HCT116 (cell line): Measurements from ENCODE around the gene RPLP2.

Source experiments
- ATF3 ChIP-seq: IDR thresholded peaks from 2 replicates; pipeline ENCODE4 v1.6.1; 2012
- EGR1 ChIP-seq: IDR thresholded peaks from 2 replicates; pipeline ENCODE4 v1.6.1; 2012; ENCODE audit warnings: low read depth
- ELF1 ChIP-seq: IDR thresholded peaks from 2 replicates; pipeline ENCODE4 v1.6.1; 2012; ENCODE audit warnings: low read depth, borderline replicate concordance
- EZH2 ChIP-seq: fragments of 200-600 bp; sonication (generic); IDR thresholded peaks from 2 replicates; pipeline ENCODE4 v1.6.1; 2017; ENCODE audit warnings: antibody characterized with exemption, mixed run types
- POLR2A ChIP-seq: IDR thresholded peaks from 2 replicates; pipeline ENCODE4 v1.7.0; 2011; ENCODE audit warnings: borderline replicate concordance; ENCODE audit not compliant: insufficient read depth, insufficient read length; ENCODE audit errors: extremely low read depth
- POLR2AphosphoS5 ChIP-seq: IDR thresholded peaks from 2 replicates; pipeline ENCODE4 v1.6.1; 2011; ENCODE audit warnings: mild to moderate bottlenecking, low read depth, low read length, moderate library complexity
- SP1 ChIP-seq: IDR thresholded peaks from 2 replicates; pipeline ENCODE4 v1.6.1; 2012; ENCODE audit warnings: low read depth
- SRF ChIP-seq: IDR thresholded peaks from 2 replicates; pipeline ENCODE4 v1.6.1; 2012; ENCODE audit warnings: low read depth
- TCF7L2 ChIP-seq: IDR thresholded peaks from 2 replicates; pipeline ENCODE4 v1.7.0; 2011; ENCODE audit warnings: borderline replicate concordance, inconsistent platforms; ENCODE audit not compliant: insufficient read depth, insufficient read length; ENCODE audit errors: extremely low read depth
- ZFX ChIP-seq: fragments of 450-650 bp; IDR thresholded peaks from 2 replicates; pipeline ENCODE4 v1.6.1; 2017
- TF ChIP-seq, protein P1 (sequence below), 3 experiments: fragments of 200-600 bp in 1 of 3; sonication (generic) in 1 of 3; IDR thresholded peaks in 2 of 3; conservative IDR thresholded peaks in 1 of 3; 2 replicates each; pipeline ENCODE4 v1.5.1; 2012 to 2017; ENCODE audit warnings: low read depth in 2 of 3, low read length in 2 of 3, antibody characterized with exemption in 1 of 3, borderline replicate concordance in 1 of 3, control low read depth in 1 of 3, mild to moderate bottlenecking in 1 of 3, mixed read lengths in 1 of 3, mixed run types in 1 of 3, moderate library complexity in 1 of 3; ENCODE audit not compliant: insufficient read depth in 1 of 3
- TF ChIP-seq, protein P2 (sequence below): IDR thresholded peaks from 2 replicates; pipeline ENCODE4 v1.6.1; 2012; ENCODE audit warnings: low read depth
- TF ChIP-seq, protein P3 (sequence below): IDR thresholded peaks from 2 replicates; pipeline ENCODE4 v1.6.1; 2012

- TF ChIP-seq, protein P1, sequence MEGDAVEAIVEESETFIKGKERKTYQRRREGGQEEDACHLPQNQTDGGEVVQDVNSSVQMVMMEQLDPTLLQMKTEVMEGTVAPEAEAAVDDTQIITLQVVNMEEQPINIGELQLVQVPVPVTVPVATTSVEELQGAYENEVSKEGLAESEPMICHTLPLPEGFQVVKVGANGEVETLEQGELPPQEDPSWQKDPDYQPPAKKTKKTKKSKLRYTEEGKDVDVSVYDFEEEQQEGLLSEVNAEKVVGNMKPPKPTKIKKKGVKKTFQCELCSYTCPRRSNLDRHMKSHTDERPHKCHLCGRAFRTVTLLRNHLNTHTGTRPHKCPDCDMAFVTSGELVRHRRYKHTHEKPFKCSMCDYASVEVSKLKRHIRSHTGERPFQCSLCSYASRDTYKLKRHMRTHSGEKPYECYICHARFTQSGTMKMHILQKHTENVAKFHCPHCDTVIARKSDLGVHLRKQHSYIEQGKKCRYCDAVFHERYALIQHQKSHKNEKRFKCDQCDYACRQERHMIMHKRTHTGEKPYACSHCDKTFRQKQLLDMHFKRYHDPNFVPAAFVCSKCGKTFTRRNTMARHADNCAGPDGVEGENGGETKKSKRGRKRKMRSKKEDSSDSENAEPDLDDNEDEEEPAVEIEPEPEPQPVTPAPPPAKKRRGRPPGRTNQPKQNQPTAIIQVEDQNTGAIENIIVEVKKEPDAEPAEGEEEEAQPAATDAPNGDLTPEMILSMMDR (IDR thresholded peaks at IDR 0.05 in 2 of 3, conservative IDR thresholded peaks at IDR 0.05 in 1 of 3; ENCODE audit: borderline replicate concordance in 1 of 3, insufficient read depth in 1 of 3, low read depth in 2 of 3, low read length in 2 of 3) = no peak
- no peak for TF ChIP-seq POLR2A
- TF ChIP-seq, protein P2, sequence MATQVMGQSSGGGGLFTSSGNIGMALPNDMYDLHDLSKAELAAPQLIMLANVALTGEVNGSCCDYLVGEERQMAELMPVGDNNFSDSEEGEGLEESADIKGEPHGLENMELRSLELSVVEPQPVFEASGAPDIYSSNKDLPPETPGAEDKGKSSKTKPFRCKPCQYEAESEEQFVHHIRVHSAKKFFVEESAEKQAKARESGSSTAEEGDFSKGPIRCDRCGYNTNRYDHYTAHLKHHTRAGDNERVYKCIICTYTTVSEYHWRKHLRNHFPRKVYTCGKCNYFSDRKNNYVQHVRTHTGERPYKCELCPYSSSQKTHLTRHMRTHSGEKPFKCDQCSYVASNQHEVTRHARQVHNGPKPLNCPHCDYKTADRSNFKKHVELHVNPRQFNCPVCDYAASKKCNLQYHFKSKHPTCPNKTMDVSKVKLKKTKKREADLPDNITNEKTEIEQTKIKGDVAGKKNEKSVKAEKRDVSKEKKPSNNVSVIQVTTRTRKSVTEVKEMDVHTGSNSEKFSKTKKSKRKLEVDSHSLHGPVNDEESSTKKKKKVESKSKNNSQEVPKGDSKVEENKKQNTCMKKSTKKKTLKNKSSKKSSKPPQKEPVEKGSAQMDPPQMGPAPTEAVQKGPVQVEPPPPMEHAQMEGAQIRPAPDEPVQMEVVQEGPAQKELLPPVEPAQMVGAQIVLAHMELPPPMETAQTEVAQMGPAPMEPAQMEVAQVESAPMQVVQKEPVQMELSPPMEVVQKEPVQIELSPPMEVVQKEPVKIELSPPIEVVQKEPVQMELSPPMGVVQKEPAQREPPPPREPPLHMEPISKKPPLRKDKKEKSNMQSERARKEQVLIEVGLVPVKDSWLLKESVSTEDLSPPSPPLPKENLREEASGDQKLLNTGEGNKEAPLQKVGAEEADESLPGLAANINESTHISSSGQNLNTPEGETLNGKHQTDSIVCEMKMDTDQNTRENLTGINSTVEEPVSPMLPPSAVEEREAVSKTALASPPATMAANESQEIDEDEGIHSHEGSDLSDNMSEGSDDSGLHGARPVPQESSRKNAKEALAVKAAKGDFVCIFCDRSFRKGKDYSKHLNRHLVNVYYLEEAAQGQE = no peak
- no peak for TF ChIP-seq SP1
- no peak for TF ChIP-seq EZH2
- TF ChIP-seq TCF7L2 = no peak
- TF ChIP-seq POLR2AphosphoS5 = no peak
- no peak for TF ChIP-seq ZFX
- TF ChIP-seq, protein P3, sequence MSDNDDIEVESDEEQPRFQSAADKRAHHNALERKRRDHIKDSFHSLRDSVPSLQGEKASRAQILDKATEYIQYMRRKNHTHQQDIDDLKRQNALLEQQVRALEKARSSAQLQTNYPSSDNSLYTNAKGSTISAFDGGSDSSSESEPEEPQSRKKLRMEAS = no peak
- no peak for TF ChIP-seq EGR1
- no peak for TF ChIP-seq ELF1
- no peak for TF ChIP-seq ATF3
- no peak for TF ChIP-seq SRF
These were observed 45.0 kb downstream of the RPLP2 start for GRCh38 chr11:854601-855329.
